HG02610 (cell line): Measurements from ENCODE around the gene HEBP2.
A peak's percentile ranks its signal among the peaks of the same experiment; 100 is the strongest.

Experiments used
- ATAC-seq: cut with Tn5 transposase; IDR thresholded peaks from one replicate; pipeline ENCODE4 v1.9.1; 2021; ENCODE audit warnings: mild to moderate bottlenecking, moderate library complexity; ENCODE audit not compliant: unreplicated experiment

Gene HEBP2

DNA sequence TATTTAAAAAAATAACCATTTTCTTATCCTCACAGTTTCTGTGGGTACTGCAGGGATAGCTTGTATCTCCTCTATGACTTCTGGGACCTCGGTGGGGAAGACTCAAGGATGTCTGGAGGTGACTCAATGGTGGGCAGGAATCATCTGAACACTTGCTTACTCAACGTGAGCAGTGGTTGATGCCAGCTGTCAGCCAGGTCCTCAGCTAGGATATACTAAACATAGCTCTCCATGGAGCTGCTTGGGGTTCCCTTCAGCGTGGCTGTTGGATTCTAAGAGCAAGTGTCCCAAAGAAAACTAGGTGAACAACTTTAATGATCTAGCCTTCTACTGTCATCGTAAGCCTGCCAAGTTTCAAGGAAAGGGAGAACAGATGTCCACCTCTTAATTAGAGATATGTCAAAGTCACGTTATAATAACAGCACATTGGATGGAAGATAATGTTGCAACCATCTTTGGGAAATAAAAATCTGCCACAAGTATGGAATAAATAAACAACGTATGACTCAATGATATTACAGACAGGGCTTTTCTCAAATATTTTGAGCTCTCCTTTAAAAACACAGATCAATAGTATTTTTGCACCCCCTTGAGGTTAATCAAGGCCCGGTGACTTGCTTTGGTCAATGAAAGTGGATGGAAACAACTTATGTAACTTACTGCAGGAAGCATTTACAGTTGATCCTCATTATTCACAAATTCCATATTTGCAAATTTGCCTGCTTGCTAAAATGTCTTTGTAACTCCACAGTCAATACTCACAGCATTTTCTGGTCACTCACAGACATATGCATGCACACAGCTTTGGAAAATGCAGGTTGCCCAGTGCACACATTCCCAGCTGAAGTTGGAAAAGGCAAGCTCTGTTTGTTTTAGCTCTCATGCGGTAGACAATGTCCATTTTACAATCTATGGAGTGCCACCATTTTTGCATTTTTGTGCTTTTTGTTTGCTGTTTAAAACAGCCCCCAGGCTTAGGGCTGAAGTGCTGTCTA, 6.6 kb upstream of the HEBP2 start:
- ATAC-seq = no peak

DNA sequence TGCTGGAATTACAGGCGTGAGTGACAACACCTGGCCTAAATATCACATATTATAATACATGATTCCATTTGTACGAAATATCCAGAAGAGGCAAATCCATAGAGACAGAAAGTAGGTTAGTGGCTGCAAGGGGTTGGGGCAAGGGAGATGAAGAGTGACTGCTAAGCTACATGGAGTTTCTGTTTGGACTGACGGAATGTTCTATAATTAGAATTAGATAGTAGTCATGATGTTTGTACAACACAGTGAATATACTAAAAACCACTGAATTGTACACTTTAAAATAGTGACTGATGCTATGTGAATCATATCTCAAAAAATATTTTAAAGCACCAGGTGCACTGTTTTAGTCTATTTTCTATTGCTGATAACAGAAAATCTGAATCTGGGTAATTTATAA, 3.7 kb upstream of the HEBP2 start:
- ATAC-seq = no peak

DNA sequence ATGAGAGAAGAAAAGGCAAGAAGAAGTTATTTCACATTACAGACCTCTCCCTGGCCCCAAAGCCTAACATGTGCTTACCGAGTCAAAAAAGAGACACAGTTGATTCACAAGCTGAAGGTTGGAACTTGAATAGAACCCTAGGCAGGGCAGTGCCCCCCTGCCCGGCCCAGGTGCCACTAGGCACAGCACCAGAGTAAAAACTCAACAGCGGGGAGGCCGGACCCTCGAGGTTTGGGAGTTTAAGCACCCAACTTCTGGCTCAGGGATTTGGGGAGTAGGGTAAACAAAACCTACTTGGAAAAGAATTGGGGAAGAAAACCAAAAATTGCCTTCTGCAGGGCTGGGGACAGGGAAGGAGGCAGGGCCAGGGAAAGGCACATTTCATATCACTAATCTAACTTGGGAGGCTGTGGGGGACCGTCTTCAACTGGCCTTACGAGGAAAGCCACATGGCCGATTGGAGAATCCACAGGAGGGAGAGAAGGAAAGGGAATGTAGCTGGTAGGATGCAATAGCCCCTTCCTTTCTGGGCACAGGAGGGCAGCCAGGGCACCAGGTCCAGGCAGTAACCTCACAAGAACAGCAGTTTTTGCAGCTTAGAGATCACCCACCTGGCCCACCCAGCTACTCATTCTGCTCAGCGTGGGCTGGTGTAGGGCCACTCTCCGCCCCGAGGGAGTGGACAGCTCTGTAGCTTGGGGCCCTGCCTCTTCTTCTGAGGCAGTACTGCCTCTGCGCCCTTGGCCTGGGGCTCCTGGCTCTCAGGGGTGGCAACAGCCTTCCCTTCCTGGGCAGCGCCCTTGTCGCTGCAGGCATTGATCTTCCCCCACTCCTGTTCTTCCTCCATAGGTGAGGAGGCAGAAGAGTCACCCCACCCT, 1.8 kb upstream of the HEBP2 start:
- ATAC-seq = no peak

- ATAC-seq = no peak
Measured at GRCh38 chr6:138402838-138403187, 1.2 kb upstream of the HEBP2 start.

GRCh38 chr6:138403324-138403800, 661 bp upstream of the HEBP2 start:
- ATAC-seq = peak; percentile 13

DNA sequence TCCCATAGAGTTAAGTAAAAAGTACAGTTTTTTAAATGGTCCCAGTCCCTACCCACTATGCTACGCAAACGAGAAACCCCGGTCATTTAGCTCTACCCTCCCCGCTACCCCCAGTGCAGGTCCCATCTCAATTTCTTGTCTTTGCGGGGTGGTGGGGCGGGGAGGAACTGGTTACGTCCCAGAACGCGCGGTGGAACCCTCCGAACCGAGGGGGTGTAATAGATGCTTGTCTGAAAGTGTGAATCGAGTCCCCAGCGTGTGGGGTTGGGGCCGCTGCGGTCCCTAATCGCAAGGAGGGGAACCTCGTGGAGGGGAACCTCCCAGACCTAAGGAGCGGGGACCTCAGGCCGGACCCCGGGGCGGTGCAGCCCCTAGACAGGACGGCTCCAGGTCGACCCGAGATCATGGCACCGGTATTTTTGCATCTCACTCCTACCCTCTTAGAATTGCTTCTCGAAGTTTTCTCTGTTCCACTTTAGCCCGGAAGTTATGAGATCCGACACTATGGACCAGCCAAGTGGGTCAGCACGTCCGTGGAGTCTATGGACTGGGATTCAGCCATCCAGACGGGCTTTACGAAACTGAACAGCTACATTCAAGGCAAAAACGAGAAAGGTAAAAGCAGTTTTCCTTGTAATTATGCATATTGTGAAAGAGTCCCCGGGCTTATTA, 779 bp downstream of the HEBP2 start:
- ATAC-seq = peak; percentile 6

- ATAC-seq = no peak
Measured at GRCh38 chr6:138405816-138406413, 1.9 kb downstream of the HEBP2 start.

DNA sequence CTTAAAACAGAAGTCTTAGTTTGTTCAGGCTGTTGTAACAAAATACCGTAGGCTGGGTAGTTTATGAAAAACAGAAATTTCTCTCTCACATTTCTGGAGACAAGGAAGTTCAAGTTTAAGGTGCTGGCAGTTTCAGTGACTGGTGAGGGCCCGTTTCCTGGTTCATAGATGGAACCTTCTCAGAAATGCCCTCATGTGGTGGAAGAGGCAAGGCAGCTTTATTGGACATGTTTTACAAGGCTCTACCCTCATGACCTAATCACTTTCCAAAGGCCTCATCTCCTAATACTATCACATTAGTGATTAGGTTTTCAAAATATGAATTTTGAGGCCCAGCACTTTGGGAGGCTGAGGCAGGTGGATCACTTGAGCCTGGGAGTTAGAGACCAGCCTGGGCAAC, 2.4 kb downstream of the HEBP2 start:
- ATAC-seq = no peak

GRCh38 chr6:138410048-138410735, 6.2 kb downstream of the HEBP2 start:
- ATAC-seq = no peak

DNA sequence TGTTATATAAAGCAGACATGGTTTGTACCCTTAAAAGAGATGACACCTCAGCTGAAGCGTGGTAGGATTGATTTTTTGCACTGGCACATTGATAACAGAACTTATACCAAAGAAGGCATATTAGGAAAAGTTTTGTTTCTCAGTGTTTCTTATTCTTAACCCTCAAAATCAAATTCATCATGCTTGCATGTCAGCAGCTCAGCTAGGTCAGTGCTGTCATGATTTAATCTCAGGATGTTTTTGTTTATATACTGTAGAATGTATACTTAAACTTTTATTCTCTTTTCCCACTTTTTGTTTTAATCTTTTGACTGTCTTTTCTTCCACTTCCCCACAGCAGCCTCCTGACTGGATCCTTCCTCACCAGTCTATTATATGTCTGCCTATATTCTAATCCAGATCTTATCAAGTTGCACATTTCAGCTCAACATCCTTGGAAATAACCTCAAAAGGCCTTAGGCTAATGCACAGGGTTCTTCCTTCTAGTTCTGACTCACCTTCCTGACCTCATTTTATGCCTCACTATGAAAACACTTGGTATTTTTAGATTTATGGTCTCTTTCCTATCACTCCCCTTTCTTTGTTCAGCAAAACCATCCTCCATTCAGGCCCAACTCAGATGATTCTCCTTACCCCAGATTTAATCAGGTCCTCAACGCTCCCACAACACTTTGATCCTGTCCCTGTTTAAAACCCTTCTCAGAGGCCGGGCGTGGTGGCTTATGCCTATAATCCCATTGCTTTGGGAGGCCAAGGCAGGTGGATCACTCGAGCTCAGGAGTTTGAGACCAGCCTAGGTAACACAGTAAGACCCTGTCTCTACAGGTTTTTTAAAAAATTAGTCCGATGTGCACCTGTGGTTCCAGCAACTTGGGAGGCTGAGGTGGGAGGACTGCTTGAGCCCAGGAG, 7.2 kb downstream of the HEBP2 start:
- peak; percentile 76 for ATAC-seq

GRCh38 chr6:138415125-138415524, 11.1 kb downstream of the HEBP2 start:
- ATAC-seq = no peak

- no peak for ATAC-seq
Measured at GRCh38 chr6:138416206-138416605, 12.2 kb downstream of the HEBP2 start.

GRCh38 chr6:138417493-138418117, 13.6 kb downstream of the HEBP2 start:
- ATAC-seq = peak; percentile 68

- no peak for ATAC-seq
Measured at GRCh38 chr6:138418118-138418742, 14.2 kb downstream of the HEBP2 start.

GRCh38 chr6:138419766-138420165, 15.7 kb downstream of the HEBP2 start:
- no peak for ATAC-seq

GRCh38 chr6:138420356-138420755, 16.3 kb downstream of the HEBP2 start:
- ATAC-seq = no peak

GRCh38 chr6:138421089-138421488, 17.1 kb downstream of the HEBP2 start:
- ATAC-seq = no peak

DNA sequence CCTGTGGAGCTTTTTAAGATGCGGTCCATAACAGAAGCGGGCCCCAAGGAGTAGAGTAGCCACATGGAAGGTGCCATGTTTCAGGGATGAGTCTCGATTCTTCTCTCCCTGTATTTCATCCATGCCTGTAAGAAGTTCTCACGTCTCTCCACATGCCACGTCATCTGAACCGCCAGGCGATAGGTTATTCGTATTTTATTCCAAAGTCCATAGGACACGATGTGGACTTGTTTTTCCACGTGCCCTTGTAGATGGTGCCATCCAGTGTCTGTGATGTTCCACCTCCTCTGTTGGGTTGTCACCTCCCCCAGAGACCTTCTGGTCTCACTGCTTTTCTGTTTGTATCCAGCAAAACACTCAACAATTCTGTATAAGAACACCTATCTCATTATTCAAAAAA, 17.6 kb downstream of the HEBP2 start:
- ATAC-seq = no peak
